ENCODE data around the gene ERMAP. TPM values are rescaled to one million over a fixed set of nuclear protein-coding genes. Genes with fewer than 3 reads are reported as not detected.

The ERMAP gene, protein sequence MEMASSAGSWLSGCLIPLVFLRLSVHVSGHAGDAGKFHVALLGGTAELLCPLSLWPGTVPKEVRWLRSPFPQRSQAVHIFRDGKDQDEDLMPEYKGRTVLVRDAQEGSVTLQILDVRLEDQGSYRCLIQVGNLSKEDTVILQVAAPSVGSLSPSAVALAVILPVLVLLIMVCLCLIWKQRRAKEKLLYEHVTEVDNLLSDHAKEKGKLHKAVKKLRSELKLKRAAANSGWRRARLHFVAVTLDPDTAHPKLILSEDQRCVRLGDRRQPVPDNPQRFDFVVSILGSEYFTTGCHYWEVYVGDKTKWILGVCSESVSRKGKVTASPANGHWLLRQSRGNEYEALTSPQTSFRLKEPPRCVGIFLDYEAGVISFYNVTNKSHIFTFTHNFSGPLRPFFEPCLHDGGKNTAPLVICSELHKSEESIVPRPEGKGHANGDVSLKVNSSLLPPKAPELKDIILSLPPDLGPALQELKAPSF
- total RNA-seq (10 to 100 TPM in 8 of 9 donors, 1 to 10 TPM in 1; 8.1 to 24.7 (median 21.4) TPM), polyA plus RNA-seq (10 to 100 TPM in 2 of 3 donors, 1 to 10 TPM in 1; 8.3 to 11.5 (median 10.9) TPM)
- long read RNA-seq, donor 1, result 0 reads
- long read RNA-seq, donor 2, result 0 reads
- long read RNA-seq, donor 3, result 0 reads
- long read RNA-seq, donor 4, partial matches to known transcripts, result 1 of 7 reads
- long read RNA-seq, donor 4, other reads (novel, unspliced or antisense), result 5 of 7 reads
- long read RNA-seq, donor 5, transcript ERMAP-203 (12 exons, 3,476 nt), result major isoform, 18 of 30 reads
- long read RNA-seq, donor 5, partial matches to known transcripts, result 1 of 30 reads
- long read RNA-seq, donor 5, other reads (novel, unspliced or antisense), result 11 of 30 reads
- long read RNA-seq, donor 6, partial matches to known transcripts, result 0 of 5 reads
- long read RNA-seq, donor 6, other reads (novel, unspliced or antisense), result 2 of 5 reads
- long read RNA-seq, donor 7, result 0 reads
- long read RNA-seq, donor 8, partial matches to known transcripts, result 0 of 1 reads
- long read RNA-seq, donor 8, other reads (novel, unspliced or antisense), result 0 of 1 reads
- long read RNA-seq, donor 9, partial matches to known transcripts, result 6 of 6 reads
- long read RNA-seq, donor 9, other reads (novel, unspliced or antisense), result 0 of 6 reads
- long read RNA-seq, donor 10, result 0 reads

DNA sequence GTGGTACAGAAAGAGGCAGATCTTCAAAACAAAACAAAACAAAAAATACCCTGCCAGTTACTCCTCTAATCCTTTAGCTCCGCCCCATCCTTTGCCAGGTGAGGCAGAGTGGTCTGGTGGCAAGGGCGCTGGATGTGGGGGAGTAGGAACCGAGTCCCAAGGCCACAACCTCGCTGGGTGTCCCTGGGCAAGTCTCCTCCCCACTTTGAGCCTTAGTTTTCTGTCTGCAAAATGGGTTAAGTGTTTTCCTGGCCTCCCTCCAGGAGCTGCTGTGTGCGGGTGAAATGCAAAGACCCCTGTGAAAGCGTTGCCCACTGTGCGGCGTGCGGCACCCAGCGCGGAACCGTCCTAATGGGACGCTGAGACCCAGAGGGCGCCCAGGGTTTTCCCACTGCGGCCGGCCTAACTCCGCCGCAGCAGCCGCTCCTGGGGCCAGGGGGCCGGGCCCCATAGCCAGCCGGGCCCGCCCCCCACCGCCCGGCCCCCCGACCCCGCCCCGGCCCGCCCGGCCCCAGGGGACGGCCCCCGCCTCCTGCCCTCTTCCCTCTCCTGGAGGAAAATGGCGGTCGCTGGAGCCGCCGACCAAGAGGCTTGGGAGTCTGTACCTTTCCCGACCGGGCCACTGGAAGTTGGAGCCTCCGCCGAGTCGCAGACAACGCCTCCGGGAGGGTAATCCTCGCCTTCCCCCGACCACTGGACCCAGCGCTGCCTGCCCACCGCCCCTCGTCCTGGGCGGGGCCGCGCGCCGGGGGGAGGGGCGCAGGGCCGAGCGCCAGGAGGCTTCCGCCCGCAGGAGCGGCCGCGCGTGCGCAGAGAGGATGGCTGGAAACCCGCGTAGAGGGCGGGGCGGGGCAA lies at the start of gene ERMAP, which contains the start of gene SVBP:
Gene ERMAP, plus strand, starts transcription at position 538 of the 855 bp plus-strand sequence. CDS start 13,327 bp downstream, outside the sequence.
Gene SVBP, minus strand, starts transcription at position 813 of the 855 bp plus-strand sequence. CDS start 853 bp downstream, outside the sequence.
- H3K4me3 ChIP-seq, result peak within 1 kb of the TSS; percentile 62 to 95 (median 84)
- H3K4me1 ChIP-seq (replicated peaks in 1 of 2), result peaks cover 0 to 19% of the 10 kb centered on the region in 2 donors
- H3K9me3 ChIP-seq (replicated peaks in 1 of 3), result no peaks in the 10 kb centered on the region
- 1 to 9% (median 3%) methylated on average over 4 to 66 of the region's 66 CpGs for WGBS, 4 donors
- TF ChIP-seq POLR2A (IDR thresholded peaks at IDR 0.05), result peak; percentile 54 to 61
- TF ChIP-seq, protein P1, sequence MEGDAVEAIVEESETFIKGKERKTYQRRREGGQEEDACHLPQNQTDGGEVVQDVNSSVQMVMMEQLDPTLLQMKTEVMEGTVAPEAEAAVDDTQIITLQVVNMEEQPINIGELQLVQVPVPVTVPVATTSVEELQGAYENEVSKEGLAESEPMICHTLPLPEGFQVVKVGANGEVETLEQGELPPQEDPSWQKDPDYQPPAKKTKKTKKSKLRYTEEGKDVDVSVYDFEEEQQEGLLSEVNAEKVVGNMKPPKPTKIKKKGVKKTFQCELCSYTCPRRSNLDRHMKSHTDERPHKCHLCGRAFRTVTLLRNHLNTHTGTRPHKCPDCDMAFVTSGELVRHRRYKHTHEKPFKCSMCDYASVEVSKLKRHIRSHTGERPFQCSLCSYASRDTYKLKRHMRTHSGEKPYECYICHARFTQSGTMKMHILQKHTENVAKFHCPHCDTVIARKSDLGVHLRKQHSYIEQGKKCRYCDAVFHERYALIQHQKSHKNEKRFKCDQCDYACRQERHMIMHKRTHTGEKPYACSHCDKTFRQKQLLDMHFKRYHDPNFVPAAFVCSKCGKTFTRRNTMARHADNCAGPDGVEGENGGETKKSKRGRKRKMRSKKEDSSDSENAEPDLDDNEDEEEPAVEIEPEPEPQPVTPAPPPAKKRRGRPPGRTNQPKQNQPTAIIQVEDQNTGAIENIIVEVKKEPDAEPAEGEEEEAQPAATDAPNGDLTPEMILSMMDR (IDR thresholded peaks at IDR 0.05), result no peak
- peak within 1 kb of the TSS; percentile 94 to 99 (median 99) for H3K27ac ChIP-seq
- peak; percentile 90 to 97 (median 94) for DNase-seq
- no peaks in the 10 kb centered on the region for H3K27me3 ChIP-seq
- intact Hi-C loops (cut with DNase I), result no loop called here
- H3K36me3 ChIP-seq (replicated peaks in 1 of 2), result no peaks in the 10 kb centered on the region

GRCh38 chr1:42767510-42768000 lies 49.4 kb upstream of the ERMAP start:
- no peaks in the 10 kb centered on the region for H3K9me3 ChIP-seq (replicated peaks in 1 of 3)
- intact Hi-C loops (cut with DNase I), result no loop called here

DNA sequence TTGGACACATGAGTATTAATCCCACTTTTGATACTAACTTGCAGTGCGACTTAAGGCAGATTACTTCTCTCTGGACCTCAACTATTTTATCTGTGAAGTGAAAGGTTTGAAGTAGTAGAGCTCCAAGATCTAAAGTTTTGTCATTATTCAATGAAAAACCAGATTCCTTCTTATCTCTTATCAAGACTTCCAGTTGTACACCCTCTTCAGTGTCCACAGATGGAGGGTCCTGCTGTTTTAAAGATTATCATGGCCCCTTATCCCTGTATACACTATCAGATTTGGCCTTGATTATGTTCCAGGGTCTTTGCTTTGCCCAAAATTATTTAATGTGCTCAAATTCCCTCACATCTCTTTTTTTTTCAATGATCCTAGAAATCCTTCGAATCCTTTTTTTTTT lies 48.8 kb upstream of the ERMAP start:
- intact Hi-C loops (cut with DNase I), result no loop called here
- peaks cover 21 to 47% of the 10 kb centered on the region in 2 donors for H3K4me1 ChIP-seq (replicated peaks in 1 of 2)

More at GRCh38 chr1:42767510-42768000, 49.4 kb upstream of the ERMAP start:
- Histone ChIP-seq H3K4me1 (replicated peaks in 1 of 2) (peaks cover 21 to 47% of the 10 kb centered on the region in 2 donors), H3K27me3 (no peaks in the 10 kb centered on the region), H3K4me3 (peak overlapping the region; percentile 2 to 96 (median 60)), H3K36me3 (replicated peaks in 1 of 2) (no peaks in the 10 kb centered on the region), H3K27ac (peak overlapping the region in 4 of 5 donors; percentile 77 to 94 (median 87))
- DNase-seq, result no peak
- WGBS, 4 donors, result 1 to 4% (median 2%) methylated on average over 10 to 23 of the region's 23 CpGs
- TF ChIP-seq, protein P1 (IDR thresholded peaks at IDR 0.05), result no peak
- no peak for TF ChIP-seq POLR2A (IDR thresholded peaks at IDR 0.05)

More for the DNA sequence above, 48.8 kb upstream of the ERMAP start:
- H3K9me3 ChIP-seq (replicated peaks in 1 of 3), result no peaks in the 10 kb centered on the region
- peak overlapping the region in 3 of 4 donors; percentile 2 to 96 (median 89) for H3K4me3 ChIP-seq
- H3K27me3 ChIP-seq, result no peaks in the 10 kb centered on the region
- 74 to 89% (median 79%) methylated on average over 2 of the region's 2 CpGs for WGBS, 4 donors
- H3K36me3 ChIP-seq (replicated peaks in 1 of 2), result no peaks in the 10 kb centered on the region
- no peak for TF ChIP-seq POLR2A (IDR thresholded peaks at IDR 0.05)
- TF ChIP-seq, protein P1 (IDR thresholded peaks at IDR 0.05), result no peak
- no peak overlapping the region for H3K27ac ChIP-seq
- no peak for DNase-seq

Measured in adrenal gland (tissue), 19 donors.